ENCODE results near the gene COIL.

COIL gene

DNA sequence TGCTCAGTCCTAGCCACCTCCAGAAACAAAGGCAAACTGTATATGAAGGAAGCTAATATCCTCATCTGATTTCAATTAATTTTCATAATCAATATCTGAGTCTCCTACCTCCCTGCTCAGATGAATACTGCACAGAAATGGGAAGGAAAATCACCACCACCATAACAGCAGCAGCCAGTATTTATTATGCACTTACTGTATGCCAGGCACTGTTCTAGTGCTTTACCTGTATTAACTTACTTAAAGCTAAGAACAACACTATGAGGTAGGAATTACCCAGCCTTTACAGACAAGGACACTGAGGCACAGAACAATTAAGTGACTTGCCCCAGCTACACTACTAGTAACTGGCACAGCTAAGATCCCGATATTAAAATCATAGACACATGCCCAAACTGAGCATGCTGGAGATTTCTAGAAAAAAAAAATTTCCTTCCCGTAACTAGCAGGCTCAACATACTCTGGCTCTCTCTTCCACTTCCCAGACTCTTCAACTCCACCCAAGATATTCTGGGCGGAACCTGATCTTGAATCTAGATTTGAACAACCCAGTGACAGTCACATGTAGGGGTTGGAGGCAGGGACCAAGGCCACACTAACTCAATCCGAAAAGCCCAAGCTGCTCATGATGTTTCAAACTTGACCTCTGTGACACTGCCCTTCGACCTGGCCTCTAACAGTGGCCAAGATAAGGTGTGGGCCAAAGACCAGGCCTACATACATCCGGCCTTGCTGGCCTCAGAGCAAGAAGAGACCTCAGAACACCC lies 50.9 kb downstream of the COIL start:
- DNase-seq (ENCODE audit: low read depth), result no peak

DNA sequence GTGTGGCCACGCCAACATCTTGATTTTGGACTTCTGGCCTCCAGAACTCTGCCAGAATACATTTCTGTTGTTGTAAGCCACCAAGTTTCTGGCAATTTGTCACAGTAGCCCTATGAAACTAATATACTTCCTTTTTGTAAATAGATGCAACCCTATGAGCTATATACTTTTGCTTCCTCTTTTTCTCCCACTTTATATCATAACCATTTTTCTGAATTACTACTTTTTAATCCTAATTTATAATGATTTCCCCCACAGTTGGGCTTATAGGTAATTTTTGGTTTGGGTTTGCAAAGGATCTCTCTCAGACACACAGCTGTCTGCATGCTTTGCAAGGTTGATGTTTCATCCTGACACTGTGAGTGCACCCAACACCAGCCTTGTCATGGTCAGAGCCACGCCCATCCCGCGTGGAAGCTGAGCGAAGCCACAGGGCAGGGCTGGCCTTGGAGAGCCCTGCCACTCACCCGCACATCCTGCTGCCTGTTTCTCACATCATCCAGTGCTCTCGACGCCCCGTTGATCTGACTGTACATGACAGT lies 52.8 kb downstream of the COIL start:
- no peak for DNase-seq (ENCODE audit: low read depth)

DNA sequence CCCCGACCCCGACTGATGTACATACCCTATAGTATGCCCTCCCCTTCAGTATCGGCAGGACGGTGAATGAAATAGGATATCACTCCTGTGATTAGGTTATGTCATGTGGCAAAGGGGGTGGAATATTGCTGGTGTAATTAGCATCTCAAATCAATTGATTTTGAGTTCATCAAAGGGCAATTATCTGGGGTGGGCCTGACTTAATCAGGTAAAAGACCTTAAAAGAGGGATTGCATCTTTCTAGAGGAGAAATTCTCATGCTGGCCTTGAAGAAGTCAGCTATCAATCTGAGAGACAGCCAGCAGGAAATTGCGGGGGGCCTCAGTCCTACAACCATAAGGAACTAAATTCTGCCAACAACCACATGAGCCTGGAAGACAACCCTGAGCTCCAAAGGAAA lies 57.3 kb downstream of the COIL start:
- DNase-seq (ENCODE audit: low read depth), result no peak

DNA sequence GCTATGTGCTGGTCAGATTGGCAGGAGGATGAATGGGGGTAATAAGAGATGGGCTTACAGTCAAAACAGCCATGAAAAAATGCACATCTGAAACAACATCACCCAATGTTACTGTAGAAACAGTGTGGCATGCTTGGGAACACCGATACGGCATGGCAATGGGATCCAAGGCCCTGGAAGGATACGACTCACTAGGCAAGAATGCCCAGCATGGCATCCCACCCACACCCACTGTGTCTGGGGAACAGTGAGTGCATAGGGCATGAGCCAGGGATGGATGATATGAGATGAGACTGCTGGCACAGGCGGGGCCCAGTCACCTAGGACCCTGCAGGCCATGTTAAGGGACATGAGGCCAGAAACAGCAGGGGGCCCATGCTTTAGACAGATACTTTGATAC lies 58.5 kb downstream of the COIL start:
- DNase-seq (ENCODE audit: low read depth), result peak; percentile 49

DNA sequence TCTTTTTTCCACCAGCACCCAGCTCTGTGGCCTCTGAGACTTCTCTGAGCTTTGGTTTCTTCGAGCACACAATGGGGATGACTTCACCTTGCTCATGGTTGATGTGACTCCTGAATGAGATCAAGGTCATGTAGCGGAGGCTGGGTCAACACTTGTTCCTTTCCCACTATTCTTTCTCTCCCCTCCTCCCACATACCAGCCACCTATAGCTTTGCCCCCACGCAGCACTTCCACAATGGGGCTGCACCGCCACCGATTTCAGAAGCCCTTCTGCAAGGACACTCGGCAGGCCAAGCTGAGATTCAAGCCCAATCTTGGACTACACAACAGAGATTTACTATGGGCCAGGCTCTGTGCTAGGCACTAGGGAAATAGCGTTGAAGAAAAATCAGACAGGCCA lies 61.4 kb downstream of the COIL start:
- no peak for DNase-seq (ENCODE audit: low read depth)

DNA sequence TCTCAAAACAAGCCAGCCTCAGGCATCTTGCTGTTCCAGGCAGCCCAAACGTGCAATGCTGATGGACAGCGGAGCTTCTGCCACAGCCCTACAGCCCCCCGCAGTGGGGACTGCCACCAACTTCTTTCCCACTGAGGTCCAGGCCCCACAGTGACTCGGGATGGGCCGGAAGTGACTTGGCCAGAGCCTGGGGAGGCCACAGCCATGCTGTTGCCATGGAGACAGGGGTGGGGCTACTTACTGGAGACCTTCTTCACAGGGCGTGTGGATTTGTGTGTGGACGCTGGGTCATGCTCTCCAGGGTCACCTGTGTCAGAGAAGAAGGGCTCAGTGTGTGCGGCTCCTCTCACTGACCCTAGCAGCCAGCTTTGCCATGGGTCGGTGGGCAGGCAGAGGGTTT lies 62.0 kb downstream of the COIL start:
- DNase-seq (ENCODE audit: low read depth), result no peak

DNA sequence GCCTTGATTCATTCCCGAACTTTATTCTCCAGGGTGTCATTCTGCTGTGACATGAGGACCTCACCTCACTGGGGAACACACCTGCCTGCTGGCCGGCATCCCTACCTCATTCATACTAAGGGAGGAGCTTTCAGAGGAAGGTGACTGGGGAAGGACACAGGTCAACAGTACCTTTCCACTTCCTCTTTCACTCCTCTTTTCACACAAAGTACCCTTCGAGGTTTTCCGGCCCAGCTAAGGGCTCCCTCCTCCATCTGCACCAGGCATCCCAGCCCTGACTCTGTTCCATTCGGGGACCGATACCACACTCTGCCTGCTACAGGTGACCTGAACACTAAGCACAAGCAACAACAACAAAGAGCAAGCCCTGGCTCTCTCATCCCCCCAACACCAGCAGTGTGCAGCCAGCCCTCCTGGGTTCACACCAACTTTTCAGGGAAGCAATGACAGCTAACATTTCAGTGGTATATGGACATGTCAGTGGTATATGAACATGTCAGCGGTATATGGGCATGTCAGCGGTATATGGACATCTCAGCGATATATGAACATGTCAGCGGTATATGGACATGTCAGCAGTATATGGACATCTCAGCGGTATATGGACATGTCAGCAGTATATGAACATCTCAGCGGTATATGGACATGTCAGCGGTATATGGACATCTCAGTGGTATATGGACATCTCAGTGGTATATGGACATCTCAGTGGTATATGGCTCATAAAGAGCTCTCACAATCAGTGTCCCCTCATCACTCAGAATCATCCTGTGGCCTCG lies 63.0 kb downstream of the COIL start:
- DNase-seq (ENCODE audit: low read depth), result no peak

DNA sequence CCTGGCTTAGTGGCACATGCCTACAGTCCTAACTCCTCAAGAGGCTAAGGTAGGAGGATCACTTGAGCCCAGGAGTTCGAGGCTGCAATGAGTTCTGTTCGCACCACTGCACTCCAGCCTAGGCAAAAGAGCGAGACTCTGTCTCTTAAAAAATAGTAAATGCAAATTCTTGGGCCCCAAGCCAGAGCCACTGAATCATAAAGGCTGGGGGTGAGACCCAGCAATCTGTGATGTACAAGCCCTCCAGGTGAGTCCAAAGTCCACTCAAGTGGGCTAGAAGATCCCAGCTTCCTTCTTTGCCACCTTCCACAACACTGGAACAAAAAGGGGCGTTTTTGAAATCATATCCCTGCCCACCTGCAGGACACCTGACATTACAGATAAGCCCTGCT lies 63.9 kb downstream of the COIL start:
- DNase-seq (ENCODE audit: low read depth), result no peak

DNA sequence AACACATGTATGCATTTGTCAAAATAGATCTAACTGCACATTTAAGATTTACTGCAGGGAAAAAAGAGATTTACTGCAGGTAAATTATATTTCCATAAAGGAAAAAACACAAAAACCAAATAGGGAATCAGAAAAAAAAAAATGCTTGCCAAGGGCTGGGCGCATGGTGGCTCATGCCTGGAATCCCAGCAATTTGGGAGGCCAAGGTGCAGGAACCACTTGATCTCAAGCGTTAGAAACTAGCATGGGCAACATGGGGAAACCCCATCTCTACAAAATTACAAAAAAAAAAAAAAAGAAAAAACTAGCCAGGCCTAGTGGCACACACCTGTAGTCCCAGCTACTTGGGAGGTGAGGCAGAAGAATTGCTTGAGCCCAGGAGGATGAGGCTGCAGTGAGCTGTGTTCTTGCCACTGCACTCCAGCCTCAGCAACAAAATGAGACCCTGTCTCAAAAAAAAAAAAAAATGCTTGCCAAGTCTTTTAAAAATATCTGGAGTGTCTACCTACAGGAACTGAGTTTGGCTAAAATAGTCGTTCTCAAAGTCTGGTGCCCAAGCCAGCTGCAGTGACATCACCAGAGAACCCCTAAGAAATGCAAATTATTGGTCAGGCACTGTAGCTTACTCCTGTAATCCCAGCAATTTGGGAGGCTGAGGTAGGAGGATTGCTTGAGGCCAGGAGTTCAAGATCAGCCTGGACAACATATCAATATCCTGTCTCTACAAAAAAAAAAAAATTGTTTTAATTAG lies 64.5 kb downstream of the COIL start:
- no peak for DNase-seq (ENCODE audit: low read depth)

DNA sequence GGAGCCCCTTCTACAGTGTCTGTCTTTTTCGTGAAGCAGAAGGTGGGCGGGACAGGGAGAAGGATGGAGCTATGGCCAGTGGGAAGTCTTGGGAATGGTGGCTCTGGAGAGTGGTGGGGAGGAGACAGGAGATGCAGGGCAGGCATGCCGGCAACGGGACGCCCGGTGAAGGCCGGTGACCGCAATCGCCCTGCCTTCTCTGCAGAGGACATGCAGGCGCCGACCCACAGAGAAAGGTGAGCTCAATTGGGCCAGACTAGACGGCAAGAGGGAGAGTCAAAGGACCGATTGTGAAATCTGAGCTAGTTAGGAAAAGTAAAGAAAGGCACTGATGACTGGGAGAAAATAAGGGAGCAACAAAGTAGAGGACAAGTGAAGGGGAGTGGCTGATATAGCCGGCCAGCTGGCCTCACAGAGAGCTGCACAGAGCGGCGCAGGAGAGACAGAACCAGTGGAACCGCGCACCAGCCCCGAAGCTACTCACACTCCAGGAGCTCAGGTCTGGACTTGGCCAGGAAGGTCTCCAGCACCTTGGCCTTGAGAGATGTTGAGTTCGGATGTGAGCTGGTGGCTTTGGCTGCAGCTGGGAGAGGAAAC lies 65.9 kb downstream of the COIL start:
- DNase-seq (ENCODE audit: low read depth), result no peak

DNA sequence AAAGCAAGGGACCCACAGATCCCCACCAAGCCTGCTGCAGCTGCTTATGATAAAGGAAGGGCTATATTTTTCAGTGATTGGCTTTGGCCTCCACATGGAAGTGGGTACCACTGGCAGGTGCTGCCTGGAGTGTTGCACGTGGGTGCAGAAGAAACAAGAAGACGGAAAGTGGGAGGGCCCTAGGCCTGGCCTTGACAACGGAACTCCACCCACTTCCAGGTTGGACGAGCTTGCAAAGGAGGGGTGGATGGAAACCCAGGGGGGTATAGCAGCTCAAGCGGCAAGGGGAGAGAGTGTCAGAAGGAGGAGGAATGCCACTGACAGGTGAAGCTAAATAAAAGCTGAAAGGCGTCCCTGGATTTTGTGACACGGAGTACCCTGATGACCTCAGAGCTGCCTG lies 67.3 kb downstream of the COIL start:
- DNase-seq (ENCODE audit: low read depth), result no peak

DNA sequence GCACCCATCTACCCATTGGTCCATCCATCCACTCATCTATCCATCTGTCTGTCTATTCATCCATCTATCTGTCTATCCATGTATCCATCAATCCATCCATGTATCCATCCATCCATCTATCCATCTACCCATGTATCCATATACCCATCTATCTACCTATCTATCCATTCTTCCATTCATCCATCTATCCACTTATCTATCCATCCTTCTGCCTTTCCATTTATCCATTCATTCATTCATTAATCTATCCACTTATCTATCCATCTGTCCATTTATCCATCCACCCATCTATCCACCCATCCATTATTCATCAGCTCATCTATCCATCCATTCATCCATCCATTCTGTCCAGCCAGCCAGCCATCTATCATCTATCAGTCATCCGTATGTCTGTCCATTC lies 68.5 kb downstream of the COIL start:
- no peak for DNase-seq (ENCODE audit: low read depth)

DNA sequence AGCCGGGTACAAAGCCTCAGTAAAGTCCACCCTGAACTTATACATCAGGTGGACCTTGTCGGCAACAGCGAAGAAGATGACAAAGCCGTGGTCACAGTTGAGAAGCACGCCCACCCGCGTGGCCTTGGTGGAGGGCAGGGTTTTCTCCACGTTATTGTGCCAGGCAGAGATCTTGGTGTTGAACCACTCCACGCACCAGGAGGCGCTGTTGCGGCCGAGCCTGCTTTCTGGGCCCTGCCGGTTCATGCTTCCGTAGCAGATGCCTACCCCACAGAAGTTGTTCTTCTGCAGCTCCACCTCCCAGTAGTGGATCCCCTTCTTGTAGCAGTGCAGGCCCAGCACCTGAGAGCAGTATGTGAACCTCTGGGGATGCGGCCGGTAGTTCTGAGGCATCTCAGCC lies 69.1 kb downstream of the COIL start:
- DNase-seq (ENCODE audit: low read depth), result peak; percentile 21

DNA sequence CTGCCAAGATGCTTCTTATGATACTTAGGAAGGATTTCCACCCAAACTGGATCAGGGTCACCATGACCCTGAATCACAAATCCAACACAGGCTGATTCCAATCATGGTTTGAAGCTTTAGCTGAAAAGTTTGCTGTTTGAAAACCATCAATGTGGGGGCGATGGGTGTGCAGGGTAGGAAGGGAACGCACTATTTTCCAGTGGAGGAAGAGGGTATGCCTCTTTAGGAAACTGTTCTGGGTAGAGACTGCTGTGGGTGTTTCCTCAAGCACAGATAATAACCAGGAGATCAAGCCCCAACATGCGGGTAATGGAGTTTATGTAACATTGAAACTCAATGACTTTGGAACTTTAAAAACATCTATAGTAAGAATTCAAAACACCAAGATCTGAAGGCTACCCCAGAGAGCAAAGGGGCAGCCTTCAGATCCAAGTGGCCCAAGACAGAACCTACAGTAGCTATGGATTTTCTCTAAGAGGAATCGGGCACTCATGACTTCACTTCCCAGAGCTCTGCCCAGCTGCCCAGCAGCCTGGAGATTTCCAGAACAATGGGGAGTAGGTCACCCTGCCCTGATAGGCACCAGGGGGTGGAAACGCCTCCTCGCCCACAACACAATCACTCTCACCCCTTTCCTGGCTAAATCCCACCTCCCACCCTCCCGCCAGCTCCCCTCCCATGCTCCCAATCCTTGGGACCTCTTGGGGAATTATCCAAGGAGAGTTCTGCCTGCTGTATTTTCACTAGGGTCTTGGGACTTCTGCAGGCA lies 69.8 kb downstream of the COIL start:
- no peak for DNase-seq (ENCODE audit: low read depth)

DNA sequence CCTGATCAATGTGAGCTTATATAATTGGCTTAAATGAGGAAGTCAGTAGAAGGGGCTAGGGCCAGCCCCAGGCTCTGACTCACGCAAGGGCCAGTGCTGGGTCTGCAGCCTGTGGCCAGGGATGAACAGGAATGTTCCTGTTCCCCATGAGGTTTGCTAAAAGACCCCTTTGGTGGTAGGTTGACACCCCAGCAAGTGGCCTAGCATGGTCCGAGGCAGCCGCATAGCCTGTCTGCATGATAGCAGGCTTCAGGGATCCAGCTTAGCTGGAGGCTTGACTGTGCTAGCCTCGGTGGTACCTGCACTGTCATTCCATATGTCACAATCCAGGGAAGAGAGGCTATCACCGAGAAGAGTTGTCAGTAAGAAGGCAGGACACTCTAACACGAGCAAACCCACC lies 70.5 kb downstream of the COIL start:
- no peak for DNase-seq (ENCODE audit: low read depth)
